CD4-positive, alpha-beta T cell treated with Interleukin-2 at 100 ng/mL for 4 hours (primary cell): ENCODE data around the gene DHRS3.

Experiments used
- DNase-seq: peaks from one replicate; pipeline ENCODE4 v3.0.0-alpha.2; 2020; ENCODE audit warnings: low spot score

The DHRS3 gene

DNA sequence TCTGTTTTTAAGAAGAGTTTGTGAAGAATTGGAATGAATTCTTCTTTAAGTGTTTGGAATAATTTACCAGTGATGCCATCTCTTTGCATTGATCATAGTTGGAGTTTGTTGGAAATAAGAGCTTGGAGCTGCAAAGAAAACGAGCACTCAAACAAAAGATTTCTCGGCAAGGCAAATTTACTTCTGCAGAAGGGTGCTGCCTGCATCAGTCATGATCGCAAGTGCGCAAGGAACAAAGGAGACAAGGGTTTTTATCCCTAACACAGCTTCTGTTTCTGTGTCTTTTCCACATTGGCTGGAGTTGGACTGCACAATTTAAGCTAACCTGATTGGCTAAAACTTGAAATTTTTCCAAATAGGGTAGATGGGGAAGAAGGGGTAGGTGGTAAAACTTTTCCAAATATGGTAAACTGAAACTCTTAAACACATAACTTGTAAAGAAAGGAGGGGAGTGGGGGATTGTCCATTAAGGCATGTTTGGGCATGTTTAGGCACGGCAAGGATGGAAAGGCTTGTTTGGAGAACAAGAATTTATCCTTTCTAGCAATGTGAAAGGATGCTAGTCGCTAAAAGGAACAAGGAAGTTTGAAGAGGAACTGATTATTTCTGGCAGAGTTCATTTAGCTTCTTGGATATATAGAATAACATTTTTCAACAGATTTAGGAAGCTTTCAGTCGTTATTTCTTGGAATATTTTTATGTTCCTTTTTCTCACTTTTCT lies 22.4 kb upstream of the DHRS3 start:
- DNase-seq: no peak

DNA sequence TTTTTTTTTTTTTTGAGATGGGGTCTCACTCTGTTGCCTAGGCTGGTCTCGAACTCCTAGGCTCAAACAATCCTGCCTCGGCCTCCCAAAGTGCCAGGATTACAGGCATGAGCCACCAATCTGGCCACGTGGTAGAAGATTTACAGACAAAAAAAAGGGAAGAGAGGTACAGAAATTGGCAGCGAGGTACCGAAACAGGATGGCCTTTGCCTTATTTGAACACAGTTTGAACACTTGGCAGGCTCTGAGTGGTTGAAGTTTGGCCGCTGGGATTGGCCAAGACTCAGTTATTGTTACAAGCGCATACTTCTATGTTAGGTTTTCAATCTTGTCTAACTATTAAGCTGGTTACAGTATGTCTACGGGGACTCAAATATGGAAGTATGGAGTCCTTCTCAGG lies 19.7 kb upstream of the DHRS3 start:
- no peak for DNase-seq

DNA sequence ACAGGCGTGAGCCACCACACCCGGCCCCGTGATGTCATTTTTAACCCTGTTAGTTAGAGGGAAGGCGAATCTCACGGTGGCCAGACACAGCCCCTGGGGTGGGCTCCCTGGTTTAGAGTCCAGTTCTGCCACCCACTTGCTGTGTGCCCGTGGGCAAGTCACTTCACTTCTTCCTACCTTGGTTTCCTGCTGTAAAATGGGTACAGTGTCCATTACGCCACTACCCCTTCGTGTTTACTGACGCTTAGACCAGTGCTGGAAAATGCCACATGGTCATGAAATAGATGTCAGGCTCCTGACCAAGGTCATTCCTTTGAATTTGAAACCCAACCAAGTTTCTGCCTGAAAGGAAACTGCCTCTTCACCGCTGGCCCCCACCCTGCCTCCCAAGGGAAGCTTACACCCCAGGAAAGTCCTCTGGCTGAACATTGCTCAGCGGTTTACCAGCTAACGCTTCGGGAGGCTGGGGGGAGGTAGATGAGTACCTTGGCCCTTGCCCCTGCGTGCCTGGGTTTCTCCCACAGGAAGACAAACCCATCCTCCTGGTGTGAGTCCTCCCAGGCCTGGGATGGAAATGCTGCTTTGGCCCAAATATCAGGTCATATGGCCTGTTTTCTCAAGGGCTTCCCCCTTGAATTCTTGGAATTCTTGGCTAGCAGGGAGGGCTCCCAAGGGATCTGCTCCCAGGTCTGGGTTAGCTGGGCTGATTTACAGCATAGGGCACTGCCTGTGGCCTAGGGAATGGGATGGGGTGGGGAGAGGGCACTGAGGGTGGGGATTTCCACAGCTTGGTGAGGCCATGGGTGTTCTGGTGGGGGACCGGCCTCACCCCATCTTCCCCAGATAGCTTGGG lies 18.3 kb upstream of the DHRS3 start:
- DNase-seq: no peak

DNA sequence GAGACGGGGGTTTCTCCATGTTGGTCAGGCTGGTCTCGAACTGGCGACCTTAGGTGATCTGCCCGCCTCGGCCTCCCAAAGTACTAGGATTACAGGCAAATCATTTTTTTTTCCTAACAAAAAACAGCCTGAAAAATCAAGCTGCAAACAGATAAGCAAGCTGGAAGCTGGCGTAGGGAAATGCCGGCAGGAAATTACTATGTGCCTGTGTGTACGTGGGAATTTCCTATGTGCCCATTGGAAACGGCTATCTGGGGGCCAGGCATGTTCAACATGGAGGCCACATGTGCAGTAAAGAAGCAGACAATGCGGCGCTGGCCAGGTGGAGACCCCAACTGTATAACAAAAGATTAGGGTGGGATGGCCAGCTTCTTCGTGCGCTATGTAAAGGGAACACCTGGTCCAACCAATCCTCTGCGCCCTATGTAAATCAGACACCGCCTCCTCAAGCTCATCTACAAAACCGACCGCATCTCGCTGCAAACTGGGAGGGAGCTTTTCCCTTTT lies 16.7 kb upstream of the DHRS3 start:
- DNase-seq: no peak

DNA sequence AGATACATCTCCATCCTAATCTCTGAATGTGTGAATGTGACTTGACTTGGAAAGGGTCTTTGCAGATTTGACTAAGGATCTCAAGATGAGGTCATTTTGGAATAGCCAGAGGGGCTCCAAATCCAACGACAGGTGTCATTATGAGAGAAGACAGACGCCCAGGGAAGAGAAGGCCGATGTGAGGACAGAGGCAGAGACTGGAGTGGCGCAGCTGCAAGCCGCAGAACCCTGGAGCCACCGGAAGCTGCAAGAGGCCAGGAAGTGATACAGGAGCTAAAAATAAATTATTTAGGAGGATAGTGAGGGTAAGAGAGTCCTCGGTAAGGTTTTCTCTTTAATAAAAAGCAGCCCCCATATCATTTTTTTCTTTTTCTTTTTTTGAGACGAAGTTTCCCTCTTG lies 16.1 kb upstream of the DHRS3 start:
- no peak for DNase-seq

DNA sequence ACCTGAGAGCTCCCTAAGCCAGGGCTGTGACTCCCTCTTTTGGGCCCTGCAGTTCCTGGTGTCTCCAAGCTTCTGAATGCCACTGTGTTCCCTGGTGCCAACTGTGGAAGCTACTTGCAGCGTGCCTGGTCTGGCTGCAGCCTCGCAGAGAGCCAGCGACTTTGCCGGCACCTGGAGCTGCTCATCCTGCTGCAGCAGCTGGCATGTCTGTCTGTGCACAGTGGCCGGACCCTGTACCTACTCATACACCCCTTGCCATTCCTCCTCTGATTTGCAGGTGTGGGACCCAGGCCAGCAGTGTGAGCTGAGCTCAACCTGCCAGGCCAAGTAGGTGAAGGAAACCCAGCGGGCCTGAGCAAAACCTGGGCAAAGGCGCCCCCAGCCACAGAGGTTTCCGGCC lies 13.6 kb upstream of the DHRS3 start:
- no peak for DNase-seq

DNA sequence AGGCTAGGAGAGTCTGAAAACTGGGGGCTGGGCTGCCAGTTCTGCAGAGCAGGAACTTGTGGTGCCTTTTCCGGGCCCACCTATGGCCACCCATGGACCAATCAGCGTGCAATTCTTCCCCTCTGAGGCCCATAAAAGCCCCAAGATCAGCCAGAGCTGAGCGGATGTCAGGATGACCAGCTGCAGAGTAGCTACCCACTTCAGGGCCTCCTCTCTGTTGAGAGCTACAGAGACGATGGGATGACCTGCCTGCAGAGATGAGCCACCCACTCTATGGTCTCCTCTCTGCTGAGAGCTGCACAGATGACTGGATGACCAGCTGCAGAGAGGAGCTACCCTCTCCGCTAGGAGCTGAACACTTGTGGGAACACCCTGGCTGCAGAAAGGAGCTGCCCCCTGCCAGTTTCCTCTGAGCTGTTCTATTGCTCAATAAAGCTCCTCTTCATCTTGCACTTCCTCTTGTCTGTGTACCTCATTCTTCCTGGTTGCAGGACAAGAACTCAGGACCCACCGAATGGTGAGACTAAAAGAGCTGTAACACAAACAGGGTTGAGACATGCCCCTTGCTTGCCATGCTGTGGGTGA lies 13.0 kb upstream of the DHRS3 start:
- DNase-seq: no peak

DNA sequence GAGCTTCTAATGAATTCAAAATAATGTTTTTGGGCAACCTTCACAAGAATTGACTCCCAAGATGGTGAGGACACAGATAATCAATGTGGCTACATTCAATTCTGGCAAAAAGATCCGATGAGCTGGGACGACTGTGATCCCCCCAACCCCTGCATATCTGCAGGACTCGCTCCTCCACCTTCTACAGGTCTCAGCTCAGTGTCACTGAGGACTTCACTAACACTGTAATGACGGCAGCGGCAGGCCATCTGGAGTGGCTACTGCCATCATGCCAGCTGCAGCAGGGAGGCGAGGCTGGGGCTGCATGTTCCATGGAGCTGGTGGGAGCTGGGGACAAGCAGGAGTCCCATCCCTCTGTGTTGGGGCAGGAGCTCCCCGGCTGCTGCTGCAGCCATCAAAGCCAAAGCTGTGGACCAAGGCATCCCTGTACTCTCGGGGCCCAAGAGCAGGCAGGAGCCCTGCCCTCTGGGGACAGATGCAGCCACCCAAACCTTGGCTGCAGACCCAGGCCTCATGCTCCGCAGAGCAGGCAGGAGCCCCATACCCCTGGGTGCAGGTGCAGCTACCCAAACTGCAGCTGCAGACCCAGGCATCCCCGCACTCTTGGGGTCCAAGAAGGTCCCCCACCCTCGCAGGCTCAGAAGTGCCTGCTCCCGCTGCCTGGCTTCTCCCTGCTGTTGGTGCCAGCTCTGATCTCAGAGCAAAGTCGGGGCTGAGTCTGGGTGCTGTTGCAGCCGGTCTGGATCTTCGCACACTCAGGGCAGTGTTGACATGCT lies 12.2 kb upstream of the DHRS3 start:
- DNase-seq: no peak

DNA sequence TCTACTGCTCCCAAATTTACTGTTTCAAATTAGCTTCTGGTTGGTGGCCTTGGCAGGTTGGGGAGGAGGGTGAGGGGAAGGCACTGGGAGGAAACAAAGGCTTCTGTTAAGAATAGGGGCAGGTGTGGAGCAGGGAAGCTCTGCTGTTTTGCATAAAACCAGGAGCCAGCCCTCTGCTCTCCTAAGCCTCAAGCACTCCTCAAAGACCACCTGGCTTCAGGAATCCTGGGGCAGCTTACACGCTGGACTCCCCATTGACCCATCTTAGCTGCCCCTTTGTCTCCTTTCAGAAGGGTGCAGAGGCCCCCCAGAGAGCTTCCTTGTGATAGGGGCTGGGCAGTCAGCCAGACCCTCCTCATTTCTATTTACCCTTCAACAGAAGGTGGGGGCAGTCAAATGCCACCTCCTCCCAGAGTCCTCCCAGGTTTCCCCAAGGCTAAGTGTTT lies 11.5 kb upstream of the DHRS3 start:
- DNase-seq: no peak

DNA sequence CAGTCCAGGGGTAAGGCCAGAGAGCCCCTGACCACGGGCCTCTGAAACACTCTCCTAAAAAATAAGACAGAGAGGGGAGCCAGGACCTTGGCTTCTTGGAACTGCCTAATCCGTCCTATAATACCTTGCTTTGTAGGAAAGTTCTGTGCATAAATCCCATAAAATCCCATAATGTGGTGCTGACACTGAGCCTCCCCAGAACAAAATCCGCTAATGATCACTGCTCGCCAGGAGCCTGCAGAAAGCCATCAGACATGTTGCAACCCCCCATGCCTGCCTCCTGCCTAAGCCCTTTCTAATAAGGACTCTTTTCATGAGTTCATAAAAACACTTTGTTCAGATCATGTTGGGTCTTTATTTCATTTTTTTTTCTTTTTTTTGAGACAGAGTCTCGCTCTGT lies 9.3 kb upstream of the DHRS3 start:
- no peak for DNase-seq

DNA sequence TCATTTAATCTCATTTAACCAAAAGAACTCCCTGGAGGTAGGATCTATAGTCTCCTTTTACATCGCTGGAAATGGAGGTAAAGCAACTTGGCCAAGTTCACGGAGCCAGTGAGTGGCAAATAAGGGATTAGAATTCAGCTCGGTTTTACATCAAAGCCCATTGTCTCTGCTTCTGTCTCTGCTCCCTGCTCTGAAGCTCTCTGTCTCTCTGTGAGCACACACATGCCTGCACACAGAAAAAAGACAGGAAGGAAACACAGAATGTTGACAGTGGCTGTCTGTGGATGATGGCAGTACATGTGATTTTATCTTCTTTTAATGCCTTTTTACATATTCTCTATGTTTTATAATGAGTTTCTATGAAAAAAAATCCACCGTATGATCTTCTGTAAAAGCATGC lies 8.9 kb upstream of the DHRS3 start:
- no peak for DNase-seq

DNA sequence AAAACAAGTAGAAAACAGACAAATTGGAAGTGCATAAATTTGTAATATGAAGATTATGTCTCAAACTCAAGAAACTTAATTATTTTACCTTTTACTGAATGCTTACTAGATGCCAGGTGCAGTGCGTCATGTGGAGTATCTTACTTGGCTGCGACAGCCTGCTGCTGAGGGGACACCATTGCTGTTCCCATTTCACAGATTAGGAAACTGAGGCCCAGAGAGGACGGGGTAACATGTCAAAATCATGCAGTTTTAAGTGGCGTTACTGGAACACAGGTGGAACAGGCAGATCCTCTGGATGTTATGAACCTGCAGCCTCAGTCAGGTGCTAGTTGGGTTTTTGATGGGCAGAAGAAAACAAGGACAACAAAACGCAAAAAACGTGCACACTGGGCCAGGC lies 7.3 kb upstream of the DHRS3 start:
- no peak for DNase-seq

DNA sequence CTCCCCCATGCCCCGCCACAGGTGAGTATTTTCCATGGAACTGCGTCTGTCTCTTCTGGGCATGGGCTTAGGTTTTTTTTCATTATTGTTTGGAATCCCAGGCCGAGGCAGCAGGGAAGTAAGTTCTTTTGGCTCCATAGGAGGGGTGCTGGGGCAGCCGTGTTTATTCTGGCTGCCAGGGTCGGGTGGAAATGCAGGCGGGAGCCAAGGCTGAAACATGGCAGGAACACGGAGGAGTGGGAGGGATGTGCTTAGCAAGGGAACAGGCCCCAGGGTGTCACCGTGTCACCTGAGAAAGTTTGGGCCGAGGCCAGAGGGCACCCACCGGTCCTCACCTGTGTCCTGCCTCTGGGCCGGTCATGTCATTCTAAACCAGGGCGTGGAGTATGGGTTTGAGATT lies 4.5 kb upstream of the DHRS3 start:
- DNase-seq: no peak

DNA sequence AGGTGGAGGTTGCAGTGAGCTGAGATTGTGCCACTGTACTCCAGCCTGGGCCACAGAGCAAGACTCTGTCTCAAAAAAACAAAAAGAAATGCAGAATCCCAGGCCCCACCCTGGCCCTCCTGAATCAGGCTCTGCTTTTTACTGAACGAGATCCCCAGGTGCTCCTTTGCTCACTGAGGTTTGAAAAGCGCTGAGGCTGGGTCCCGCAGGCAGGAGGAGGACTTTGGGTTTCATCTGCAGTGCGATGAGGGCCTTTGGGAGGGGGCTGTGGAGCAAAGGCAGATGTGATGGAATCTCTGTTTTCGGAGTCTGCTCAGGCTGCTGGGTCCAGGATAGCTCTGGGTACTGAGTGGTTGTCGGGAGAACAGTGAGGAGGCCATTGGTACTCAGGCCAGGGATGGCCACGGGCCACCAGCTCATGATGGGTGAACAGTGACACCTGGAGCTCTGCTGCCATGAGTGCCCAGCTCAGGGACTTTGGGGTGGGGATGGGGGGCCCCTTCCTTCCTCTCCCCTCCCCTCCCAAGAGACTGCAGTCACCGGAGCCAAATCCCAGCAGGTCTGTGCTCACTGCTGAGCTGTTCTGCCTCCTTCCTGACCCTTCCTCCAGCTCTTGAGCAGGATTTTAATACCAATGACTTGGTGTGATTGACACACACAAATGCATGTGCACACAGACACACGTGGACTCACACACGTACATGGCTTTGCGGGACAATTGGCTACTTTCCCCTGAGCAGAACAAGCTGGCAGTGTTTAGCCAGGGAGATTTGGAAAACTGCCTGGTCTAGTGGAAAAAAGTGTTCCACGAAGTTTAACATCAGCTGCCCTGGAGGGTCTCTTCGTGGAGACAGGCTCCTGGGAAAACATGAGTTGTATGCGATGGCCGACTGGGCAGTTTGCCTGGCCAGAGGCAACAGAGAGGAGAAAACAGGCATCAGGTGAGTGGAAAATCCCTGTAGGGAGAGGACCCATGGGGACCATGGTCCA lies 3.6 kb upstream of the DHRS3 start:
- no peak for DNase-seq

DNA sequence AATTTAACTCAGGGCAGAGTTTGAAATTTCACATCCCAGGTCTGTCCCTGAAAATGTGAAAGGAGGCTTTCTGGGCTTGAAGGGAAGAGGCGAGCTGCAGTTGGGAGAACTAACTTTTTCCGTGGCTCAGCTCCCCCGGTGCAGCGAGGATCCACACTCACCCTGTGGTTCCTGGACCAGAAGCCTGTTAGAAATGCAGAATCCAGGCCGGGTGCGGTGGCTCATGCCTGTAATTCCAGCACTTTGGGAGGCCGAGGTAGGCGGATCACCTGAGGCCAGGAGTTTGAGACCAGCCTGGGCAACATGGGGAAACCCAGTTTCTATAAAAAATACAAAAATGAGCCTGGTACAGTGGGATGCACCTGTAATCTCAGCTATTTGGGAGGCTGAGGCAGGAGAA lies 2.9 kb upstream of the DHRS3 start:
- DNase-seq: no peak

DNA sequence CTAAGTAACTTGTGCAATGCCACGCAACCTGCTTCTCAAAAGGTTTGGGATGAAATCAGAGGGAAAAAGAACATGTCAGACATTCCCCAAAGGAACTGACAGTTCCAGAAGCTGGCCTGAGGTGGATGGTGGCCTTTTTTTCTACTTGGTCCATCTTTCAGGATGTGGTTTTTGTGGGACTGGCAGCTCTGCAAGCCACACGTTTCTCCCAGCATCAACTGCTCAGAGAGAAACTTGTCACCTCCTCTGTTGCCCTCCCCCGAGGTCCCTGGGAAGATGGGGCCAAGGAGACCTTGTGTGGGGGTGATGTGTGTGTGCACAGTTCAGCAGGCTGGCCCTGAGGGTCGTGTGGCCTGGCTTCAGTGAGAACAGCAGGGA lies 2.5 kb upstream of the DHRS3 start:
- DNase-seq: peak; percentile 24

DNA sequence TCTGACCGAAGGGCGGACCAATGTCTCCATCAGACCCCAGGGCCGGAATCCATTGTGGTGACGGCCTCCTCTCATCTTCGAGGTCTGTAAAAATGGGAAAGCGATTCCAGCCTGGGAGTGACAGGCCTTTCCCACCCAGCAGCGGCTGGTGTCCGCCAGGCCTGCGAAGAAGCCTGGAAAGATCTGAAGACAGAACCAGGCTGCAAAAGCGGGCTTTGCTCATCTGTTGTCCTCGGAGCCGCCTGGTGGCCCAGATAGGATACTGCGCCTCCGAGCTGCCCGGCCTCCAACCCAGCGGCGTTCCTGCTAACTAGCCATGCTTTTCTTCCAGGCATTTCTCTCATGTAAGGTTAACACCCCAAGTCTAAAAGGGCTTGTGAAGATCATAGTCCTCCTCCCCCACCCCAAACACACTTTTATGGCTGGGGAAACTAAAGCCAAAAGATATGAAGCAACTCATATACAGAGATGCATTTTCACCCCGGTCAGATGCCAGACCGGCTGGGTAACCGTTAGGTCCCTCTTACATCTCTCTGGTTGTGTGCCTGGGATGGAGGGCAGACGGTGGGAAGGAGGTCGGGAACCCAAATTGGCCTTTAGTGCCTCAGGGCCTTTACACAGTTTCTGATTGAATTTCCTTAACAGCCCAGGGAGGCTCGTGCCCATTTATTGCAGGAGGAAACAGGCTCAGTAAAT lies 1.9 kb upstream of the DHRS3 start:
- peak; percentile 79 for DNase-seq

DNA sequence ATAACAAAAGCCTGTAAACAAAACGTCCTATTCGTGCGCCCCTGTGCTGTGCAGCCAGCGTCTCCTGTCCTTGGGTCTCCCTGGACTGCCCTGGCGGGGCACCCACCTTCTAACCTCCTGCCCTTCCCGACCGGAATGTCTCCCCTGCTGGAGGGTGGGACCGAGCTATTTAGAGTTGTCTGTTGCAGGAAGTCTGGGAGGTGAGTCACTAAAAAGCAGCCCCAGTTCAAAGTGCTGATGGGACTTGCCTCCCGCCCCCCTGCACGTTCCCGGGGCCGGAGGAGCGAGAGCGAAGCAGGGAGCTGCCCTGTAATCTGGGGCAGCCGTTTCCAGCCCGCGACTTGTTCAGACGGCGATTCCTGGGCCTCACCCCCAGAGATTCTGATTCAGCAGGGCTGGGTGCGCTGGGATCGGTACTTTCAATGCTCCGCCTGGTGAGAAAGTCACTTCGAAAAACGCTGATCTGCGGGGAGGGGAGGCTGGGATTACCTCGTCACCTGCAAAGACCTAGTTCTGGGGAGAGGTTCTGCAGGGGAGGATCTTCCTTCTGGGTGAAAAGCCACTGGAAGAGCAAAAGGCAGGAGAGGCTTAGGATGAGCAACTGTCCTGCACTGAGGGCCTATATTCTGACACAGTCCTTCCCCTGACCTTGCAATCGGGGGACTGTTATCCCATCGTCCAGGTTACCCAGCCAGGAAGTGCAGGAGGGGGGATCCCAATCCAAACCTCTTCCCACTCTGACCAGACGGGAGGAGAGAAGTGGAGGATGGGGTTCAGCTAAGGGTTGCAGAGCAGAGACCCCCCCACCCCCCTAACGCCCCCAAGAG lies 1.2 kb upstream of the DHRS3 start:
- DNase-seq: peak; percentile 57

DNA sequence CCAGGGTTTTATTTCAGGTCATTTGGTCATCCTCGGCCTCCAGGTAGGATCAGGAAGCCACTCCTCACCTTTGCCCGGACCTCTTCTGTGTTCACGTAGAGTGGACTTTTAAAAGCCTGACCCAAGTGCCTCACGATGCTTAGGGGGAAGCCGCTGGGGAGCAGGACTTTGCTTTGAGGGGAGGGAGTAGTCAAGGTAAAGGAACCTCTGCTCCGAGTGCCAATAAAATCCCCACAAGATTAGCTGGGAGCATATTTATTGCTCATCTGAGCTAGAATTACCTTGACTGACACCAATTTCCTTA lies 603 bp upstream of the DHRS3 start:
- DNase-seq: no peak

DNA sequence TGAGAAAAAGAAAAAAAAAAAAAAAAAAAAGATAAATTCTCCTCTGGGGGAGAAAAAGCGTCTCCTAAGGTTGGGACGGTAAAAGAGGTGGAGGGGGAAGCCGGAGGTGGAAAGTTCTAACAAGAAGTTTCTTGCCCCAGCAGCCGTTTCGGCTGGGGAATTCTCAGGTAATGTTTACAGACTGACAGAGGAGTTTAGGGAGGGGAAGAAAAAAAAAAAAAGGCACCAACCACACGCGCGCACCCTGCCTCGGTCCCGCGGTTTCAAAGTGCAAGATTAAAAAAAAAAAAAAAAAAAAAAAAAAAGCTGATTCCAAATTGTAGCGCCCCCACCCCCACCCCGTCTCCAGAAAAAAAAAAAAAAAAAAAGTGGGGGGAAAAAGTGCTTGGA lies 504 bp downstream of the DHRS3 start:
- peak; percentile 54 for DNase-seq
